ENCODE measurements around the gene GRIN1.
"Not testable (repeated sequence)": the region's sequence is repeated elsewhere in the genome, so short reads cannot be mapped to it uniquely, and the experiment has no call there.

Gene GRIN1

DNA sequence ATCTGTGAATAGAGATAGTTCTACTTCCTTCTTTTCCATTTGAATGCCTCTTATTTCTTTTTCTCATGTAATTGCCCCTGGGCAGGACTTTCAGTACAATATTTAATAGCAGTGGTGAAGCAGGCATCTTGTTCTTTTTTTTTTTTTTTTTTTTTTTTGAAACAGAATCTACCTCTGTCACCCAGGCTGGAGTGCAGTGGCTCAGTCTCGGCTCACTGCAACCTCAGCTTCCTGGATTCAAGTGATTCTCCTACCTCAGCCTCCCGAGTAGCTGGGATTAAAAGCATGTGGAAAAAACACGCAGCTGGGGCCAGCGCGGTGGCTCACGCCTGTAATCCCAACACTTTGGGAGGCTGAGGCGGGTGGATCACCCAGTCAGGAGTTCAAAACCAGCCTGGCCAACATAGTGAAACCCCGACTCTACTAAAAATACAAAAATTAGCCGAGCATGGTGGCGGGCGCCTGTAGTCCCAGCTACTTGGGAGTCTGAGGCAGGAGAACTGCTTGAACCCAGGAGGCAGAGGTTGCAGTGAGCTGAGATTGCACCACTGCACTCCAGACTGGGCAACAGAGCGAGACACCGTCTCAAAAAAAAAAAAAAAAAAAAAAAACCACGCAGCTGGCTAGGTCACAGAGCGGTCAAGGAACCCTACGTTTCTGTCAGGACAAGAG lies 16.0 kb upstream of the GRIN1 start:
- H3K27me3 ChIP-seq (ENCODE audit: control insufficient read depth in 3 of 3, insufficient read depth in 3 of 3, low read depth in 1 of 3, low read length in 3 of 3); H2BK15ac ChIP-seq (ENCODE audit: low read length); H3K23ac ChIP-seq (ENCODE audit: low read depth, low read length, poor library complexity); H3K27ac ChIP-seq (replicated peaks; ENCODE audit: low read length); DNase-seq (ENCODE audit: low spot score); H3K4me3 ChIP-seq (ENCODE audit: low read length in 2 of 2); H3K18ac ChIP-seq (ENCODE audit: low read length); H3K14ac ChIP-seq (ENCODE audit: low read length); H2AK5ac ChIP-seq (ENCODE audit: low read depth, low read length); H3K4me1 ChIP-seq (ENCODE audit: control insufficient read depth in 2 of 2, insufficient read depth in 1 of 2, low read depth in 1 of 2, low read length in 2 of 2); H3K9ac ChIP-seq (ENCODE audit: low read depth, low read length, poor library complexity); H3K79me1 ChIP-seq (ENCODE audit: low read depth, low read length); H2BK5ac ChIP-seq (ENCODE audit: low read length); H3K4me2 ChIP-seq (ENCODE audit: insufficient read depth, low read length, poor library complexity, severe bottlenecking); H3K4ac ChIP-seq (ENCODE audit: low read length); H4K91ac ChIP-seq (ENCODE audit: low read depth, low read length, poor library complexity); H4K8ac ChIP-seq (ENCODE audit: low read depth, low read length); H2BK120ac ChIP-seq (ENCODE audit: low read depth, low read length); H3K9me3 ChIP-seq (replicated peaks in 1 of 2; ENCODE audit: control insufficient read depth in 2 of 2, insufficient read depth in 1 of 2, low read depth in 1 of 2, low read length in 2 of 2); H2AFZ ChIP-seq (ENCODE audit: low read length); H2BK12ac ChIP-seq (ENCODE audit: low read length); H3K36me3 ChIP-seq (replicated peaks in 1 of 2; ENCODE audit: control insufficient read depth in 2 of 2, insufficient read depth in 2 of 2, low read length in 2 of 2): not testable (repeated sequence)
- WGBS, 2 donors (ENCODE audit: extremely low coverage in 2 of 2, insufficient read length in 2 of 2, insufficient replicate concordance in 1 of 2), result no CpG with 5 or more reads among the region's 16 CpGs

DNA sequence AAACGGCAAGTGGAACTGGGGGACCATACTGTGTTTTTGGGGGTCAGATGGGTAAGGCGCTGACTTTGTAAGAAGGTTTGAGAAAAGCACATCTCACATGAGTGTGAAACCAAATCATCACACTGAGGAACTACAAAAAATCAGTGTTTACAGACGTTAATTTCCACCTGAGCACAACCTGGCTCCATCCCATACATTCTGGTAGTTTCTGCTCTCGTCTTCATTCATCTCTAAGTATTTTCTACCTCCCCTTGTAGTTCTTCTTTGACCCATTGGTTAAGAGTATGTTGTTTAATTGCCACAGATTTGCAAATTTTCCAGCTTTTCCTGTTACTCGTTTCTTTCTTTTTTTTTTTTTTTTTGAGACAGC lies 15.5 kb upstream of the GRIN1 start:
- Histone ChIP-seq H3K79me1 (ENCODE audit: low read depth, low read length) (peaks cover 2% of the 10 kb centered on the region), H2BK120ac (ENCODE audit: low read depth, low read length) (no peak overlapping the region), H3K23ac (ENCODE audit: low read depth, low read length, poor library complexity) (no peak overlapping the region), H3K36me3 (replicated peaks in 1 of 2; ENCODE audit: control insufficient read depth in 2 of 2, insufficient read depth in 2 of 2, low read length in 2 of 2) (no peaks in the 10 kb centered on the region), H2BK15ac (ENCODE audit: low read length) (no peak overlapping the region), H2BK5ac (ENCODE audit: low read length) (no peak overlapping the region), H3K9ac (ENCODE audit: low read depth, low read length, poor library complexity) (no peak overlapping the region), H4K8ac (ENCODE audit: low read depth, low read length) (no peak overlapping the region), H3K4ac (ENCODE audit: low read length) (no peak overlapping the region), H3K14ac (ENCODE audit: low read length) (no peak overlapping the region), H2AFZ (ENCODE audit: low read length) (no peak overlapping the region), H3K18ac (ENCODE audit: low read length) (no peak overlapping the region), H3K4me3 (ENCODE audit: low read length in 2 of 2) (no peak overlapping the region), H2BK12ac (ENCODE audit: low read length) (no peak overlapping the region), H3K4me1 (ENCODE audit: control insufficient read depth in 2 of 2, insufficient read depth in 1 of 2, low read depth in 1 of 2, low read length in 2 of 2) (peaks cover 0 to 12% of the 10 kb centered on the region in 2 donors), H3K4me2 (ENCODE audit: insufficient read depth, low read length, poor library complexity, severe bottlenecking) (no peak overlapping the region), H3K27ac (replicated peaks; ENCODE audit: low read length) (no peak overlapping the region), H2AK5ac (ENCODE audit: low read depth, low read length) (no peak overlapping the region), H3K9me3 (replicated peaks in 1 of 2; ENCODE audit: control insufficient read depth in 2 of 2, insufficient read depth in 1 of 2, low read depth in 1 of 2, low read length in 2 of 2) (no peaks in the 10 kb centered on the region), H3K27me3 (ENCODE audit: control insufficient read depth in 3 of 3, insufficient read depth in 3 of 3, low read depth in 1 of 3, low read length in 3 of 3) (no peaks in the 10 kb centered on the region), H4K91ac (ENCODE audit: low read depth, low read length, poor library complexity) (no peak overlapping the region)
- DNase-seq (ENCODE audit: low spot score), result no peak
- WGBS, 2 donors (ENCODE audit: extremely low coverage in 2 of 2, insufficient read length in 2 of 2, insufficient replicate concordance in 1 of 2), result no CpG with 5 or more reads among the region's 5 CpGs

GRCh38 chr9:137123952-137124462 lies 14.9 kb upstream of the GRIN1 start:
- not testable (repeated sequence) for H3K4me3 ChIP-seq (ENCODE audit: low read length in 2 of 2); H4K8ac ChIP-seq (ENCODE audit: low read depth, low read length); H2AFZ ChIP-seq (ENCODE audit: low read length); H2BK15ac ChIP-seq (ENCODE audit: low read length); H4K91ac ChIP-seq (ENCODE audit: low read depth, low read length, poor library complexity); H2BK5ac ChIP-seq (ENCODE audit: low read length); H3K23ac ChIP-seq (ENCODE audit: low read depth, low read length, poor library complexity); H3K4ac ChIP-seq (ENCODE audit: low read length); H2AK5ac ChIP-seq (ENCODE audit: low read depth, low read length); H3K4me2 ChIP-seq (ENCODE audit: insufficient read depth, low read length, poor library complexity, severe bottlenecking); H3K9ac ChIP-seq (ENCODE audit: low read depth, low read length, poor library complexity); H3K14ac ChIP-seq (ENCODE audit: low read length); H2BK12ac ChIP-seq (ENCODE audit: low read length); H3K79me1 ChIP-seq (ENCODE audit: low read depth, low read length); DNase-seq (ENCODE audit: low spot score); H3K9me3 ChIP-seq (replicated peaks in 1 of 2; ENCODE audit: control insufficient read depth in 2 of 2, insufficient read depth in 1 of 2, low read depth in 1 of 2, low read length in 2 of 2); H3K18ac ChIP-seq (ENCODE audit: low read length); H3K27me3 ChIP-seq (ENCODE audit: control insufficient read depth in 3 of 3, insufficient read depth in 3 of 3, low read depth in 1 of 3, low read length in 3 of 3); H2BK120ac ChIP-seq (ENCODE audit: low read depth, low read length); H3K36me3 ChIP-seq (replicated peaks in 1 of 2; ENCODE audit: control insufficient read depth in 2 of 2, insufficient read depth in 2 of 2, low read length in 2 of 2); H3K27ac ChIP-seq (replicated peaks; ENCODE audit: low read length)
- H3K4me1 ChIP-seq (ENCODE audit: control insufficient read depth in 2 of 2, insufficient read depth in 1 of 2, low read depth in 1 of 2, low read length in 2 of 2), result peaks cover 4 to 17% of the 10 kb centered on the region in 2 donors
- WGBS, 2 donors (ENCODE audit: extremely low coverage in 2 of 2, insufficient read length in 2 of 2, insufficient replicate concordance in 1 of 2), result no CpG with 5 or more reads among the region's 5 CpGs

DNA sequence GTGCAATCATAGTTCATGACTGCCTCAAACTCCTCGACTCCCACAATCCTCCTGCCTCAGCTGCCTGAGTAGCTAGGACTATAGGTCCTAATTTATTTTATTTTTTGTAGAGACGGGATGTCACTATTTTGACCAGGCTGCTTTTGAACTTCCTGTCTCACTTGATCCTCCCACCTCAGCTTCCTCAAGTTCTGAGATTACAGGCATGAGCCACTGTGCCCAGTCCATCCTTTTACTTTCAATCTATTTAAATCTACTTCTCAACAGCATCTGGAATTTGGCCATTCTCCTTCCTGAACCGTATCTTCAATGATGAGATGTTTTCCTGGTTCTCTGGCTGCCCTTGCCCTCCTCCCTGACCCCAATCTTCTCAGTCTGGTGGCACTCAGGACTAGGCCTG lies 12.2 kb upstream of the GRIN1 start:
- WGBS, 2 donors (ENCODE audit: extremely low coverage in 2 of 2, insufficient read length in 2 of 2, insufficient replicate concordance in 1 of 2), result no CpG with 5 or more reads among the region's 3 CpGs
- Histone ChIP-seq H2BK5ac (ENCODE audit: low read length) (no peak overlapping the region), H3K18ac (ENCODE audit: low read length) (no peak overlapping the region), H2AFZ (ENCODE audit: low read length) (no peak overlapping the region), H2BK120ac (ENCODE audit: low read depth, low read length) (no peak overlapping the region), H3K14ac (ENCODE audit: low read length) (no peak overlapping the region), H3K4me3 (ENCODE audit: low read length in 2 of 2) (no peak overlapping the region), H3K4me2 (ENCODE audit: insufficient read depth, low read length, poor library complexity, severe bottlenecking) (no peak overlapping the region), H3K4me1 (ENCODE audit: control insufficient read depth in 2 of 2, insufficient read depth in 1 of 2, low read depth in 1 of 2, low read length in 2 of 2) (peaks cover 6 to 17% of the 10 kb centered on the region in 2 donors), H3K9me3 (replicated peaks in 1 of 2; ENCODE audit: control insufficient read depth in 2 of 2, insufficient read depth in 1 of 2, low read depth in 1 of 2, low read length in 2 of 2) (no peaks in the 10 kb centered on the region), H3K23ac (ENCODE audit: low read depth, low read length, poor library complexity) (no peak overlapping the region), H3K27me3 (ENCODE audit: control insufficient read depth in 3 of 3, insufficient read depth in 3 of 3, low read depth in 1 of 3, low read length in 3 of 3) (peaks cover 0 to 6% (median 2%) of the 10 kb centered on the region in 3 experiments), H2BK15ac (ENCODE audit: low read length) (no peak overlapping the region), H3K9ac (ENCODE audit: low read depth, low read length, poor library complexity) (no peak overlapping the region), H2AK5ac (ENCODE audit: low read depth, low read length) (no peak overlapping the region), H2BK12ac (ENCODE audit: low read length) (no peak overlapping the region), H4K8ac (ENCODE audit: low read depth, low read length) (no peak overlapping the region), H3K79me1 (ENCODE audit: low read depth, low read length) (peaks cover 6% of the 10 kb centered on the region), H3K4ac (ENCODE audit: low read length) (no peak overlapping the region), H3K36me3 (replicated peaks in 1 of 2; ENCODE audit: control insufficient read depth in 2 of 2, insufficient read depth in 2 of 2, low read length in 2 of 2) (no peaks in the 10 kb centered on the region), H4K91ac (ENCODE audit: low read depth, low read length, poor library complexity) (no peak overlapping the region), H3K27ac (replicated peaks; ENCODE audit: low read length) (no peak overlapping the region)
- no peak for DNase-seq (ENCODE audit: low spot score)

Measured in neuronal stem cell (in vitro differentiated cells).